Measurements from ENCODE around the gene KCTD5. TPM values are rescaled to one million over a fixed set of nuclear protein-coding genes. Genes with fewer than 3 reads are reported as not detected.
"Not testable (repeated sequence)": the region's sequence is repeated elsewhere in the genome, so short reads cannot be mapped to it uniquely, and the experiment has no call there.

Gene KCTD5
- polyA plus RNA-seq, 1 experiment: 34.5 TPM

- Histone ChIP-seq H3K36me3 (ENCODE audit: control insufficient read depth, insufficient read depth, low read length) (peaks cover 7% of the 10 kb centered on the region), H3K27me3 (ENCODE audit: control insufficient read depth, insufficient read depth, low read length) (no peaks in the 10 kb centered on the region), H3K4me3 (ENCODE audit: low read depth, low read length) (no peak overlapping the region)
- no peak for DNase-seq (ENCODE audit: low read depth)
- TF ChIP-seq, protein P1, sequence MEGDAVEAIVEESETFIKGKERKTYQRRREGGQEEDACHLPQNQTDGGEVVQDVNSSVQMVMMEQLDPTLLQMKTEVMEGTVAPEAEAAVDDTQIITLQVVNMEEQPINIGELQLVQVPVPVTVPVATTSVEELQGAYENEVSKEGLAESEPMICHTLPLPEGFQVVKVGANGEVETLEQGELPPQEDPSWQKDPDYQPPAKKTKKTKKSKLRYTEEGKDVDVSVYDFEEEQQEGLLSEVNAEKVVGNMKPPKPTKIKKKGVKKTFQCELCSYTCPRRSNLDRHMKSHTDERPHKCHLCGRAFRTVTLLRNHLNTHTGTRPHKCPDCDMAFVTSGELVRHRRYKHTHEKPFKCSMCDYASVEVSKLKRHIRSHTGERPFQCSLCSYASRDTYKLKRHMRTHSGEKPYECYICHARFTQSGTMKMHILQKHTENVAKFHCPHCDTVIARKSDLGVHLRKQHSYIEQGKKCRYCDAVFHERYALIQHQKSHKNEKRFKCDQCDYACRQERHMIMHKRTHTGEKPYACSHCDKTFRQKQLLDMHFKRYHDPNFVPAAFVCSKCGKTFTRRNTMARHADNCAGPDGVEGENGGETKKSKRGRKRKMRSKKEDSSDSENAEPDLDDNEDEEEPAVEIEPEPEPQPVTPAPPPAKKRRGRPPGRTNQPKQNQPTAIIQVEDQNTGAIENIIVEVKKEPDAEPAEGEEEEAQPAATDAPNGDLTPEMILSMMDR (IDR thresholded peaks at IDR 0.05; ENCODE audit: insufficient read depth, low read depth, low read length): no peak
- CTCF ChIA-PET: interaction anchor here (0.6 kb wide), 1 partner anchor 190 kb away, joined by 3 read pairs; no protein-coding TSS in a partner anchor
- POLR2A ChIA-PET: no interaction called here
Observed at GRCh38 chr16:2691491-2692248, 9.3 kb downstream of the KCTD5 start.

GRCh38 chr16:2692251-2692947 lies 10.1 kb downstream of the KCTD5 start:
- Histone ChIP-seq H3K36me3 (ENCODE audit: control insufficient read depth, insufficient read depth, low read length) (peaks cover 13% of the 10 kb centered on the region), H3K27me3 (ENCODE audit: control insufficient read depth, insufficient read depth, low read length) (no peaks in the 10 kb centered on the region), H3K4me3 (ENCODE audit: low read depth, low read length) (no peak overlapping the region)
- POLR2A ChIA-PET: no interaction called here
- CTCF ChIA-PET: interaction anchor here (0.6 kb wide), 1 partner anchor 190 kb away, joined by 3 read pairs; no protein-coding TSS in a partner anchor
- TF ChIP-seq, protein P1 (IDR thresholded peaks at IDR 0.05; ENCODE audit: insufficient read depth, low read depth, low read length): no peak
- no peak for DNase-seq (ENCODE audit: low read depth)

DNA sequence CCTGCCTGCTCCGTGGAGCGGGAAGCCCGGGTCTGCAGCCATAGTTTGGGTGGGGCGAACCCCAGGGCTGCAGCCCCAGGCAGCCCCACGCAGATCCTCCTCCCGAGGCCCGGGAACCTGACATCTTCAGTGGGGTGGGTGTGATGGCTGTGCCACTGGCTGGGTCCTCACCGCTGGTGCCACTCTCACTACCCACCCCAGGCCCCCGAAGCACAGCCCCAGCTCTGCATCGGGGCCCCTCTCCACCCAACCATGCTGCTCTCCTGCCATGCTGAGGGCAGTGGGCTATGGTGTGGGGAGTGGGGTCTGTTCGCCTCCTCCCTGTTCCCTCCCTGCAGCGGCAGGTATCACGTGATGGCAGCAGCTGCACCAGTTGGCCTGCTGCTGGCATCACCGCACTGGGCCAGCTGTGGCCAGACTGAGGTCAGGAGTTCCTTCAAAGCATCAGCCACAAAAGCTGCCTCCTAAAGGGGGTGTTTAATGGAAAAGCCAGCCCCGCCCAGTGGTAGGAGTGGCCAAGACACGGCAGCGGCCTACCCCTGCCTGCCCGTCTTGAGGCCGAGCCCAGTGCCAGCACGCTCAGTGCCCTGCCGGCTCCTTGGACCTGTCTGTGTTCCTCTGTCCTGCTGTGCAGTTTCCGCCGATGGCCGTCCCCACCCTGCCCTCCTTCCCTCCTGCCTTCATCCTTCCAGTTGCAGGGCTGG lies 10.8 kb downstream of the KCTD5 start:
- ChIA-PET POLR2A (no interaction called here), CTCF (no interaction called here)
- DNase-seq (ENCODE audit: low read depth): no peak
- TF ChIP-seq, protein P1 (IDR thresholded peaks at IDR 0.05; ENCODE audit: insufficient read depth, low read depth, low read length): no peak
- H3K36me3 ChIP-seq (ENCODE audit: control insufficient read depth, insufficient read depth, low read length): peaks cover 14% of the 10 kb centered on the region
- H3K4me3 ChIP-seq (ENCODE audit: low read depth, low read length): no peak overlapping the region
- no peaks in the 10 kb centered on the region for H3K27me3 ChIP-seq (ENCODE audit: control insufficient read depth, insufficient read depth, low read length)

DNA sequence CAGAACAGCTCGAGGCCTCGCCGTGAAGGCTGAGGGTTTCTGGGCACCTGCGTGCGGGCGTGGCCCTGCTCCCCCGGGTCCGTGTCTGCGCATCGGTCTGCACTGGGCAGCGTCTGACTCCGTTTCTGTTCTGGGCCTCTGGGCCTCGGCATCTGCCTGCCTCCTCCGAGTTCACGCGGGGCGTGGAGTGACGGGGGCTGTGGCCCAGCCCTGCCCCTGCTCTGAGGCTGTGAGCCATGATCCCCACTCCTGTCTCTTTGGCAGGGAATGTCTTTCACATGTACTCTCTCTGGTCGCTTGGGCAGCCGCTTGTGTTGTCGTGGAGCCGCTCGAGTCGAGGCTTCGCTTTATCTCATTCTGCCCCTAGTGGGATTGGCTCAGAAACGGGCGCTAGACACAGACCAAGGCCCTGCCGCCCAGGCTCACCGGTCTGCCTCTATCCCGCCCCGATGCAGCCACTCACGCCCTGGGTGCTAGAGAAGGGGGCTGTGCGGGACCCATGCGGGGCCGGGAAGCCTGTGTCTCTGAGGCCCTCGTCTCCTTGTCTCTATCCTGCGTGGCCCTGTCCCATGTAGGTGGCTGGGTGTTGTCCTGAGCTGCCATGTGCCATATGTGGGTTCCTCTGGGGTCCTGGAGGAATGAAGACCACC lies 14.4 kb downstream of the KCTD5 start:
- DNase-seq (ENCODE audit: low read depth); H3K4me3 ChIP-seq (ENCODE audit: low read depth, low read length); CTCF ChIA-PET; H3K27me3 ChIP-seq (ENCODE audit: control insufficient read depth, insufficient read depth, low read length); POLR2A ChIA-PET: not testable (repeated sequence)
- peaks cover 28% of the 10 kb centered on the region for H3K36me3 ChIP-seq (ENCODE audit: control insufficient read depth, insufficient read depth, low read length)

DNA sequence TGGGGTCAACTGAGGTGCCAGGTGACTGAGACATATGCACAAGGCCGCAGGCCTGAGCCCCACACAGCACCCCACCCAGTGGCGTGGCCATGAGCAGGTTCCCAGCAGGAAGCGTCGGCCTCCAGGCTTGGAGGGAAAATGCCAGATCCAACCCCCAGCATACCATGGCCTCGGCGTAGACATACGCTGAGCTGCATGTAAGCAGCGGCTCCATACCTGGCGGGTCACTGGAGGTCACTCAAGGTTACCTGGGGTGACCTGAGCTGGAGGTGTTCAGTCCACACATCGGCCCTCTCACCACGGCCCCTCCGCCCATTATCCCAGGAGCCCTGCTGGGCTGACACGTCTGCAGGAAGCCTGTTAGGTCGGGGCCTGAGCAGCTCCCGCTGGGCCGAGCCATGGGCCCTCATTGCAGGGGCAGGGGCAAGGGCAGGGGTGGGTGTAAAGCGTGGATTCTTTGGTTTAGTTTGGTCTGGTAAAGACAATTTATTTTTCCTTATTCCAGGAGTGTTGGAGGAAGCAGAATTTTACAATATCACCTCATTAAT lies 15.2 kb downstream of the KCTD5 start:
- no peaks in the 10 kb centered on the region for H3K27me3 ChIP-seq (ENCODE audit: control insufficient read depth, insufficient read depth, low read length)
- ChIA-PET CTCF (no interaction called here), POLR2A (no interaction called here)
- TF ChIP-seq, protein P1 (IDR thresholded peaks at IDR 0.05; ENCODE audit: insufficient read depth, low read depth, low read length): no peak
- H3K36me3 ChIP-seq (ENCODE audit: control insufficient read depth, insufficient read depth, low read length): peaks cover 27% of the 10 kb centered on the region
- H3K4me3 ChIP-seq (ENCODE audit: low read depth, low read length): no peak overlapping the region
- DNase-seq (ENCODE audit: low read depth): no peak

All from BJ (cell line).